Right lobe of liver (tissue), 4 donors: ENCODE results near the gene EIF4E1B.

Experiments
- POLR2A ChIP-seq: fragments of 450-650 bp; IDR thresholded peaks from one replicate; pipeline ENCODE4 v1.6.1; 2017; ENCODE audit warnings: antibody characterized with exemption, mild to moderate bottlenecking
- TF ChIP-seq, protein P1 (sequence below), 4 donors: fragments of 200-600 bp in 3 of 4; fragments of 450-650 bp in 1 of 4; IDR thresholded peaks; one replicate each; pipeline versions ENCODE4 v1.5.1 to v1.8.0; 2016 to 2022; ENCODE audit warnings: antibody characterized with exemption in 4 of 4, mild to moderate bottlenecking in 2 of 4
- donor health status: DM: no; HTN: no; CAD: no.
- donor health status: DM: no; HTN: no; CAD: no.
- donor health status: DM: no; HTN: yes; CAD: no.

- TF ChIP-seq, protein P1, sequence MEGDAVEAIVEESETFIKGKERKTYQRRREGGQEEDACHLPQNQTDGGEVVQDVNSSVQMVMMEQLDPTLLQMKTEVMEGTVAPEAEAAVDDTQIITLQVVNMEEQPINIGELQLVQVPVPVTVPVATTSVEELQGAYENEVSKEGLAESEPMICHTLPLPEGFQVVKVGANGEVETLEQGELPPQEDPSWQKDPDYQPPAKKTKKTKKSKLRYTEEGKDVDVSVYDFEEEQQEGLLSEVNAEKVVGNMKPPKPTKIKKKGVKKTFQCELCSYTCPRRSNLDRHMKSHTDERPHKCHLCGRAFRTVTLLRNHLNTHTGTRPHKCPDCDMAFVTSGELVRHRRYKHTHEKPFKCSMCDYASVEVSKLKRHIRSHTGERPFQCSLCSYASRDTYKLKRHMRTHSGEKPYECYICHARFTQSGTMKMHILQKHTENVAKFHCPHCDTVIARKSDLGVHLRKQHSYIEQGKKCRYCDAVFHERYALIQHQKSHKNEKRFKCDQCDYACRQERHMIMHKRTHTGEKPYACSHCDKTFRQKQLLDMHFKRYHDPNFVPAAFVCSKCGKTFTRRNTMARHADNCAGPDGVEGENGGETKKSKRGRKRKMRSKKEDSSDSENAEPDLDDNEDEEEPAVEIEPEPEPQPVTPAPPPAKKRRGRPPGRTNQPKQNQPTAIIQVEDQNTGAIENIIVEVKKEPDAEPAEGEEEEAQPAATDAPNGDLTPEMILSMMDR (IDR thresholded peaks at IDR 0.05), result no peak
- TF ChIP-seq POLR2A, result no peak
These were observed 2.3 kb downstream of the EIF4E1B start for GRCh38 chr5:176632745-176633144.
